ENCODE results near the gene OSBPL2. TPM values are rescaled to one million over a fixed set of nuclear protein-coding genes. Genes with fewer than 3 reads are reported as not detected.

The OSBPL2 gene
- total and polyA plus RNA-seq, 9 of the 15 experiments (the other 6 are each of a cell fraction or from before 2014, with no cell fraction given): 2.5 to 25.6 (median 14.1) TPM

DNA sequence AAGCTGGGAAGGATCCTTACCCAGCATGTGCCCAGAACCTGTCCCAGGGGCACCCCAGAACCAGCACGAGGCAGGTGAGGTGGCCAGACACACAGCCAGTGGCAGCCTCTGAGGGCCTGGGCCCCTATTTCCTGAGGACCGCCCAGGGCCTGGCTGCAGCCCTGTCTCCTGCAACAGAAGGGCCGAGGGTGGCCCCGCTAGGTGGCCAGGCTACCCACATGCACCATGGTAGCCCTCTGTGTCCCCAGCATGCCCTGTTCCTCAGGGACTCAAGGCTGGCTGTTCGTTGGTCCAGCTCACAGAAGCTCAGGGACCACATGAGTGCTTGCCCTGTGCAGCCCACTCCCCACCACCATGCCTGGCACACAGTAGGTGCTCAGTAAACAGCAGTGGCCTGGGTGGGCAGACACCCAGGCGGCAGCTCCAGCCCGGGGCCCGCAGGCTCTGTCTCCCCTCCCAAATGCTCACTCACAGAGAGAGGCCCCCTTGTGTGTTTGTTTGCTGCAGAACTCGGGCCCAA is 26.5 kb upstream of the OSBPL2 start:
- H3K4me3 ChIP-seq: no peak overlapping the region
- no peak for FAIRE-seq
- H3K27me3 ChIP-seq (ENCODE audit: control insufficient read depth in 2 of 2, insufficient read depth in 2 of 2, low read length in 2 of 2): peaks cover 20 to 52% of the 10 kb centered on the region in 2 experiments; a peak in 4 of 5 replicates
- H2AFZ ChIP-seq (ENCODE audit: low read depth, low read length): no peak overlapping the region
- no peaks in the 10 kb centered on the region for H3K79me2 ChIP-seq (ENCODE audit: control insufficient read depth, insufficient read depth, low read length)
- no peak for ATAC-seq
- no peak for DNase-seq (ENCODE audit: extremely low read depth in 1 of 4, low spot score in 3 of 4)
- intact Hi-C loops (cut with micrococcal nuclease): no loop called here
- H3K4me1 ChIP-seq (replicated peaks in 1 of 2; ENCODE audit: control insufficient read depth in 2 of 2, insufficient read depth in 2 of 2, low read length in 2 of 2): peaks cover 4 to 50% of the 10 kb centered on the region in 2 experiments; a peak in 3 of 5 replicates
- H3K36me3 ChIP-seq (ENCODE audit: control insufficient read depth, insufficient read depth, low read length): no peaks in the 10 kb centered on the region
- POLR2A ChIA-PET: interaction anchor here (0.7 kb wide), 1 partner anchor 289 kb away, joined by 3 read pairs; no protein-coding TSS in a partner anchor
- H3K27ac ChIP-seq (ENCODE audit: extremely low read depth, low read depth, low read length): no peak overlapping the region
- CTCF ChIA-PET (ENCODE audit: low intra/inter-chr PET ratio): no interaction called here
- no peaks in the 10 kb centered on the region for H3K9me3 ChIP-seq (replicated peaks; ENCODE audit: control insufficient read depth, insufficient read depth, low read depth, low read length)
- no TSS peak for BruUV-seq (replicated peaks)
- no peak overlapping the region for H3K9ac ChIP-seq (ENCODE audit: insufficient read depth in 1 of 2, low read depth in 2 of 2, low read length in 2 of 2)
- H4K20me1 ChIP-seq (replicated peaks; ENCODE audit: control insufficient read depth, insufficient read depth, low read length): peaks cover 30% of the 10 kb centered on the region
- 8% methylated on average over 6 of the region's 9 CpGs for WGBS (ENCODE audit: insufficient coverage, low coverage, missing lambda C conversion rate)
- in situ Hi-C loops (cut with MboI): no loop called here
- no peak overlapping the region for H3K4me2 ChIP-seq (ENCODE audit: insufficient read depth, low read length)
- H3K9me1 ChIP-seq (ENCODE audit: control insufficient read depth, insufficient read depth, low read length): peaks cover 3% of the 10 kb centered on the region
- 0 out of 2 replicates have a peak, but pooled peaks have one; percentile 68 for TF ChIP-seq ZKSCAN1 (IDR thresholded peaks at IDR 0.05; ENCODE audit: low read depth, low read length)
- no peak for TF ChIP-seq ZNF561 (CRISPR knock-in tag; conservative IDR thresholded peaks at IDR 0.05)
- TF ChIP-seq POLR2G (IDR thresholded peaks at IDR 0.05; ENCODE audit: low read depth, low read length): peak; percentile 24; the same call in 1 of the 2 replicates

DNA sequence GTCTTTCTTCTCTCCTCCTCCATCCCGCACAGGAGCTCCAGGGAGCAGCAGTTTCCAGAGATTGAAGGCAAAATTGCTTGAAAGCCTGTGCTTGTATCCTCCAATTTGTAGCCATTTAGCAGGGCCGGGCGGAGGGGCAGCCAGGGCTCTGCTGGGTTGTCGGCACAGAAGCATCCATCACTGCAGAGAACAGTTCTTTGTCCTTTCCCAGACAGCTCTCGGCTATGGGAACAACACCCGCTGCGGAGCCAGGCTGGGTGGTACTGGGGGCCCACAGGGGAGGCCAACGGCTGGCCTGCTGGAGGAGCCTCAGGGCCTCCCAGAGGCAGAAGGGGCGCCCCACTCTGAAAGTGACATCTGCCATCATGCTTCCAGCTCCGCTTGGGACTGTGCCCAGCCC is 26.0 kb upstream of the OSBPL2 start:
- no peaks in the 10 kb centered on the region for H3K9me3 ChIP-seq (replicated peaks; ENCODE audit: control insufficient read depth, insufficient read depth, low read depth, low read length)
- H3K36me3 ChIP-seq (ENCODE audit: control insufficient read depth, insufficient read depth, low read length): no peaks in the 10 kb centered on the region
- no peak overlapping the region for H2AFZ ChIP-seq (ENCODE audit: low read depth, low read length)
- H4K20me1 ChIP-seq (replicated peaks; ENCODE audit: control insufficient read depth, insufficient read depth, low read length): peaks cover 30% of the 10 kb centered on the region
- 18% methylated on average over 10 of the region's 10 CpGs for WGBS (ENCODE audit: insufficient coverage, low coverage, missing lambda C conversion rate)
- no peak overlapping the region for H3K27ac ChIP-seq (ENCODE audit: extremely low read depth, low read depth, low read length)
- no peak overlapping the region for H3K4me2 ChIP-seq (ENCODE audit: insufficient read depth, low read length)
- ChIA-PET CTCF (ENCODE audit: low intra/inter-chr PET ratio) (no interaction called here), POLR2A (interaction anchor here (0.5 kb wide), 1 partner anchor 37 kb away, joined by 4 read pairs; no protein-coding TSS in a partner anchor)
- H3K9me1 ChIP-seq (ENCODE audit: control insufficient read depth, insufficient read depth, low read length): peaks cover 3% of the 10 kb centered on the region
- no peak for DNase-seq (ENCODE audit: extremely low read depth in 1 of 4, low spot score in 3 of 4)
- intact Hi-C loops (cut with micrococcal nuclease): no loop called here
- no peak for ATAC-seq
- no peak overlapping the region for H3K9ac ChIP-seq (ENCODE audit: insufficient read depth in 1 of 2, low read depth in 2 of 2, low read length in 2 of 2)
- FAIRE-seq: no peak
- no TSS peak for BruUV-seq (replicated peaks)
- H3K4me1 ChIP-seq (replicated peaks in 1 of 2; ENCODE audit: control insufficient read depth in 2 of 2, insufficient read depth in 2 of 2, low read length in 2 of 2): peaks cover 4 to 52% of the 10 kb centered on the region in 2 experiments; a peak in 3 of 5 replicates
- in situ Hi-C loops (cut with MboI): no loop called here
- no peaks in the 10 kb centered on the region for H3K79me2 ChIP-seq (ENCODE audit: control insufficient read depth, insufficient read depth, low read length)
- peaks cover 24 to 56% of the 10 kb centered on the region in 2 experiments; a peak in 4 of 5 replicates for H3K27me3 ChIP-seq (ENCODE audit: control insufficient read depth in 2 of 2, insufficient read depth in 2 of 2, low read length in 2 of 2)
- H3K4me3 ChIP-seq: no peak overlapping the region
- TF ChIP-seq ZNF707 (CRISPR knock-in tag; conservative IDR thresholded peaks at IDR 0.05): no peak
- TF ChIP-seq HDAC2 (IDR thresholded peaks at IDR 0.05): no peak
- TF ChIP-seq NFYB (IDR thresholded peaks at IDR 0.05; ENCODE audit: extremely low read depth, insufficient read length): no peak
- TF ChIP-seq ZNF354B (CRISPR knock-in tag; IDR thresholded peaks at IDR 0.05): no peak
- TF ChIP-seq ATF1 (CRISPR knock-in tag; IDR thresholded peaks at IDR 0.05): no peak
- no peak for TF ChIP-seq ATF1 (tag; IDR thresholded peaks at IDR 0.05)

Measured in K562 (cell line).